HepG2 (cell line): ENCODE results near the gene ARHGAP26. TPM values are rescaled to one million over a fixed set of nuclear protein-coding genes. Genes with fewer than 3 reads are reported as not detected.

Experiments
- ARID2 ChIP-seq: sonication (generic); formaldehyde crosslinking; IDR thresholded peaks from 2 replicates; pipeline ENCODE4 v1.8.1; 2022; ENCODE audit warnings: mild to moderate bottlenecking, missing genetic modification reagents, borderline replicate concordance
- ARID5B ChIP-seq: IDR thresholded peaks from 2 replicates; pipeline ENCODE4 v1.4.0; 2020; ENCODE audit warnings: mild to moderate bottlenecking, missing genetic modification reagents
- BCL6 ChIP-seq: IDR thresholded peaks from 2 replicates; pipeline ENCODE4 v1.6.1; 2016; ENCODE audit warnings: missing genetic modification reagents, missing compliant biosample characterization
- CENPX ChIP-seq: sonication (generic); formaldehyde crosslinking; IDR thresholded peaks from 2 replicates; pipeline ENCODE4 v1.9.0; 2021; ENCODE audit warnings: mild to moderate bottlenecking, missing genetic modification reagents, moderate library complexity
- FOXA3 ChIP-seq: IDR thresholded peaks from 2 replicates; pipeline ENCODE4 v1.6.1; 2016; ENCODE audit warnings: missing genetic modification reagents, missing compliant biosample characterization
- FOXK2 ChIP-seq: fragments of 450-650 bp; IDR thresholded peaks from 2 replicates; pipeline ENCODE4 v1.6.1; 2016
- HOMEZ ChIP-seq: IDR thresholded peaks from 2 replicates; pipeline ENCODE4 v1.6.1; 2016; ENCODE audit warnings: low read depth
- KLF16 ChIP-seq, 2 experiments: sonication (generic) in 1 of 2; formaldehyde crosslinking in 1 of 2; IDR thresholded peaks; 2 replicates each; pipeline versions ENCODE4 v1.6.1 to v1.8.0; 2016 to 2023; ENCODE audit warnings: missing genetic modification reagents in 2 of 2, missing compliant biosample characterization in 1 of 2
- MEF2D ChIP-seq: sonication (generic); formaldehyde crosslinking; IDR thresholded peaks from 2 replicates; pipeline ENCODE4 v1.5.1; 2020; ENCODE audit warnings: mild to moderate bottlenecking, missing genetic modification reagents
- SKIL ChIP-seq: sonication (generic); formaldehyde crosslinking; IDR thresholded peaks from 2 replicates; pipeline ENCODE4 v1.8.0; 2022; ENCODE audit warnings: missing genetic modification reagents, mild to moderate bottlenecking, moderate library complexity, borderline replicate concordance
- TAF1 ChIP-seq: sonication (generic); formaldehyde crosslinking; IDR thresholded peaks from 2 replicates; pipeline ENCODE4 v1.4.0; 2020; ENCODE audit warnings: missing genetic modification reagents
- TARDBP ChIP-seq: sonication (generic); formaldehyde crosslinking; IDR thresholded peaks from 2 replicates; pipeline ENCODE4 v1.8.0; 2022; ENCODE audit warnings: mild to moderate bottlenecking, missing genetic modification reagents
- ZFX ChIP-seq: sonication (generic); formaldehyde crosslinking; IDR thresholded peaks from 2 replicates; pipeline ENCODE4 v1.4.0; 2020; ENCODE audit warnings: mild to moderate bottlenecking, low read depth, missing genetic modification reagents, moderate library complexity
- polyA plus RNA-seq, 8 experiments: library from polyadenylated mRNA; depleted of rRNA in 3 of 8; stranded (reverse) in 7 of 8; unstranded in 1 of 8; fragments of >200 nt; fragmentation: Illumina TruSeq in 4 of 8; extraction: Trizol in 4 of 8; gene quantifications; 2 replicates each; pipeline versions ENCODE4 v1.2.1 to v1.2.3, GENCODE V29; 2011 to 2016; ENCODE audit warnings: low read depth in 4 of 8, missing spikeins in 1 of 8, mixed read lengths in 1 of 8; ENCODE audit not compliant: insufficient read depth in 1 of 8
- total RNA-seq, 5 experiments: library from RNA; depleted of rRNA; stranded (reverse); fragments of >200 nt; fragmentation: Illumina TruSeq; extraction: Trizol; gene quantifications; 2 replicates each; pipeline ENCODE4 v1.2.3, GENCODE V29; 2016; ENCODE audit warnings: low read depth in 1 of 5
- TF ChIP-seq, protein P1 (sequence below): IDR thresholded peaks from 2 replicates; pipeline ENCODE4 v1.6.1; 2016; ENCODE audit warnings: control low read depth
- TF ChIP-seq, protein P2 (sequence below): IDR thresholded peaks from 2 replicates; pipeline ENCODE4 v1.6.1; 2016; ENCODE audit warnings: mild to moderate bottlenecking
- TF ChIP-seq, protein P3 (sequence below): sonication (generic); formaldehyde crosslinking; IDR thresholded peaks from 2 replicates; pipeline ENCODE4 v1.8.0; 2022; ENCODE audit warnings: mild to moderate bottlenecking, missing genetic modification reagents

ARHGAP26 gene
- total and polyA plus RNA-seq, 2 of the 13 experiments (the other 11 are each of a cell fraction or from before 2014, with no cell fraction given), result 9.6 to 18.2 TPM

DNA sequence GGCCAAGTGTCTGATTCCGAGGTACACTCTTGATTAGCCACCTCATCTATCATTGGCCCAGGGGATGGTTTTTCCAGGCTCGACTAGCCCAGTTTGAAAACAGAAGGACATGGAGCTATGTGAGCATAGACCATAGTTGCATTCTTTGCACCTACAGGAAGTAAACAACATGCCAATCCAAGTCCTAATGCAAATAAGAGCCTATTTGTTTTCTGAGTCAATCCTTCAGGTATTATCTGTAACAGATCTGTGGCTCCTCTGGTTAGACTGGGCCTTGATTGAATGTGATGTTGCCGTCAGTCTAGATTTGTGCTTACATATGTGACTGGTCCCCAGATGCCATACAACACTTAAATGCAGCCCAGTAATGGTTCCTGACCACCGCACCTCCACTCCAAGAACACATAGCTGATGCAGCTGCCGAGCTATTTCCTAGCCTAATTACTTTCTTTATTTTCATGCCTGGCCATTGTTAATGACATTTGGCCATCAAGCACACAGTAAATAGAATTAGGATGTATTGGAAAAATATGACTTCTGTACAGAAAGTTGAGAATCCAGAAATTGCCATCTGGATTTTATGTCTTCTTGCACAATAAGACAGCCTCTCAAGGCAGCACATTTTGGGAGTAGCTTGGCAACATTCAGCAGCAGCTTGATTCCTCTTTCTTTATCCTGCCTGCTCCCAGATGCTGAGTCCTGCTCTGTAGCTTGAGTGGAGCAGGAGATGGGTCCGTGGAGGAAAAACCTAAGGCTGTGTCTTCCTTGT is 29.5 kb upstream of the ARHGAP26 start (continued):
- TF ChIP-seq TAF1 (no peak), ARID2 (CRISPR knock-in tag) (0 out of 2 replicates have a peak, but pooled peaks have one; percentile 32), BCL6 (CRISPR knock-in tag) (peak; percentile 84), FOXK2 (peak; percentile 87), FOXA3 (CRISPR knock-in tag) (peak; percentile 100), HOMEZ (CRISPR knock-in tag) (peak; percentile 70; the same call in 1 of the 2 replicates), SKIL (CRISPR knock-in tag) (peak; percentile 69; the same call in 1 of the 2 replicates), TARDBP (CRISPR knock-in tag) (peak; percentile 29; the same call in 1 of the 2 replicates), CENPX (CRISPR knock-in tag) (no peak), MEF2D (CRISPR knock-in tag) (peak; percentile 64; the same call in 1 of the 2 replicates), KLF16 (CRISPR knock-in tag; IDR thresholded peaks at IDR 0.05) (0 out of 4 replicates have a peak, but pooled peaks of 1 of the 2 experiments have one; percentile 46), ZFX (CRISPR knock-in tag) (peak; percentile 40; the same call in 1 of the 2 replicates), ARID5B (peak; percentile 98)
- TF ChIP-seq, protein P1, sequence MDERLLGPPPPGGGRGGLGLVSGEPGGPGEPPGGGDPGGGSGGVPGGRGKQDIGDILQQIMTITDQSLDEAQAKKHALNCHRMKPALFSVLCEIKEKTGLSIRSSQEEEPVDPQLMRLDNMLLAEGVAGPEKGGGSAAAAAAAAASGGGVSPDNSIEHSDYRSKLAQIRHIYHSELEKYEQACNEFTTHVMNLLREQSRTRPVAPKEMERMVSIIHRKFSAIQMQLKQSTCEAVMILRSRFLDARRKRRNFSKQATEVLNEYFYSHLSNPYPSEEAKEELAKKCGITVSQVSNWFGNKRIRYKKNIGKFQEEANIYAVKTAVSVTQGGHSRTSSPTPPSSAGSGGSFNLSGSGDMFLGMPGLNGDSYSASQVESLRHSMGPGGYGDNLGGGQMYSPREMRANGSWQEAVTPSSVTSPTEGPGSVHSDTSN (CRISPR knock-in tag), result peak; percentile 59; the same call in 1 of the 2 replicates
- TF ChIP-seq, protein P2, sequence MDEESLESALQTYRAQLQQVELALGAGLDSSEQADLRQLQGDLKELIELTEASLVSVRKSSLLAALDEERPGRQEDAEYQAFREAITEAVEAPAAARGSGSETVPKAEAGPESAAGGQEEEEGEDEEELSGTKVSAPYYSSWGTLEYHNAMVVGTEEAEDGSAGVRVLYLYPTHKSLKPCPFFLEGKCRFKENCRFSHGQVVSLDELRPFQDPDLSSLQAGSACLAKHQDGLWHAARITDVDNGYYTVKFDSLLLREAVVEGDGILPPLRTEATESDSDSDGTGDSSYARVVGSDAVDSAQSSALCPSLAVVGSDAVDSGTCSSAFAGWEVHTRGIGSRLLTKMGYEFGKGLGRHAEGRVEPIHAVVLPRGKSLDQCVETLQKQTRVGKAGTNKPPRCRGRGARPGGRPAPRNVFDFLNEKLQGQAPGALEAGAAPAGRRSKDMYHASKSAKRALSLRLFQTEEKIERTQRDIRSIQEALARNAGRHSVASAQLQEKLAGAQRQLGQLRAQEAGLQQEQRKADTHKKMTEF, result peak; percentile 82
- TF ChIP-seq, protein P3, sequence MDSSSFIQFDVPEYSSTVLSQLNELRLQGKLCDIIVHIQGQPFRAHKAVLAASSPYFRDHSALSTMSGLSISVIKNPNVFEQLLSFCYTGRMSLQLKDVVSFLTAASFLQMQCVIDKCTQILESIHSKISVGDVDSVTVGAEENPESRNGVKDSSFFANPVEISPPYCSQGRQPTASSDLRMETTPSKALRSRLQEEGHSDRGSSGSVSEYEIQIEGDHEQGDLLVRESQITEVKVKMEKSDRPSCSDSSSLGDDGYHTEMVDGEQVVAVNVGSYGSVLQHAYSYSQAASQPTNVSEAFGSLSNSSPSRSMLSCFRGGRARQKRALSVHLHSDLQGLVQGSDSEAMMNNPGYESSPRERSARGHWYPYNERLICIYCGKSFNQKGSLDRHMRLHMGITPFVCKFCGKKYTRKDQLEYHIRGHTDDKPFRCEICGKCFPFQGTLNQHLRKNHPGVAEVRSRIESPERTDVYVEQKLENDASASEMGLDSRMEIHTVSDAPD, result 0 out of 2 replicates have a peak, but pooled peaks have one; percentile 56
